NCI-H146 (cell line): ENCODE data around the gene WDFY2.
"Not testable (repeated sequence)": the region's sequence is repeated elsewhere in the genome, so short reads cannot be mapped to it uniquely, and the experiment has no call there.

Source experiments
- DNase-seq: peaks from one replicate; lab custom pipeline; 2025; lab: John Stamatoyannopoulos, UW

The WDFY2 gene

DNA sequence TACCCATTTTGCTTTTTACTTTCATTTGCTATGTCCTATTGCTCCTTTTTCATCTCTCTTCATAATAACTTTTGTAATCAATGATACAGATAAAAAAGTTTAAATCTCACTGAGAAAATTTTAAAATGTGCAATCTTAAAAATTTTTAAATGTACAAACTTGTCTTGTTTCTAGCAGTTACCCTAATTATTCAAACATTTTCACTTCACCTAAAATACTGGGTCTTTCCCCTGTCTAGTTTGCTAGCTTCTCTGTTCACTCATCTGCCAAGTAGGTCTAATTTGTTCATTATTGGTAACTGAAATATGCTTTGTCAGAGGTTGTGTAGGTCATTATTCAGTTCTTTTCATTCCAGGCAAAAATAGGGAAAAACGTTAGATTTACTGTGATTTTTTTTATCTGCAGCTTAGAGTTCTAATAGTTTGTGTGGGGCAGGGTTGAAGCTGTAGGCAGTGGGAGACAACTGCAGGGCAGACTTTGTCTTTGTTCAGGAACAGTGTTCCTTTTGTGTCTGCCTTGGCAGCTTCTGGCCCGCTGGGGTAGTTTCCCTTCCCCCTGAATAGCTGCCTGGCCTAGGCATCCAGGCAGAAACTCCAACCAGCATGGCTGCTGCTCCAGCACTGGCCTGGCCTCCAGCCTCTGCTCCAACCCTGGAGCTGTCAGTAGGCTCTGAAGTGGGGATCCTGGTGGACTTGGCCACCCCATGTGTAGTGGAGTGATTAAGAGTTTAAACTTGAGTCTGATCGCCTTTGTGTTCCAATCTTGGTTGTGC, 48.5 kb downstream of the WDFY2 start:
- no peak for DNase-seq

DNA sequence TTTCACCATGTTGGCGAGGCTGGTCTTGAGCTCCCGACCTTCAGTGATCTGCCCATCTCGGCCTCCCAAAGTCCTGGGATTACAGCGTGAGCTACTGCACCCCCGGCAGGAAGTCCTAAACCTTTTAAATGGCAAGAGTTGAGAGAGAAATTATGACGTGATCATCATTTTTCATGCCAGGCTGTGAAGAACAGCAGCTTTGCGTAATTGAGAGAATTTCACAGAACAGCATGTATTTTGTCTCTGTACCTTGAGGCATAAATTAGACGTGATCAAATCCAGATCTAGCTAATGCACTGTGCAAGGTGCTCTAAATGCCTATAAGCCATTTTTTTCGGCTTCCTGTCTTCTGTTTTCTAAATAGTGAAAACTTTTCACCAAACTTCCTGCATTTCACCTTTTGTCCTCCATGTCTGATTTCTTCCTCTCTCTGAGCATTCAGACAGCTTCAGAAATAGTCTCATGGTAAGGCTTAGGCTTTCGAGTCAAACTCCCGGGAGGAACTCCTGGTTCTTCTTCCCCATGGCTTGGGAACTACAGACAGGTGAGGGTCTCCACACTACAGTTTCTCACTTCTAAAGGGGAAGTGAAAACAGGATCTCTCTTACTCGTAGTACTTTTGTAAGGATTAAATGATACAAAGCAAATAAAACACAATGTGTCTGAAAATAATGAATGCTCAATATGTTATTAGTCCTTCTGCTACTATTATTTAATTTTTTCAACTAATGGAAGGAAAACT, 51.0 kb downstream of the WDFY2 start:
- no peak for DNase-seq

DNA sequence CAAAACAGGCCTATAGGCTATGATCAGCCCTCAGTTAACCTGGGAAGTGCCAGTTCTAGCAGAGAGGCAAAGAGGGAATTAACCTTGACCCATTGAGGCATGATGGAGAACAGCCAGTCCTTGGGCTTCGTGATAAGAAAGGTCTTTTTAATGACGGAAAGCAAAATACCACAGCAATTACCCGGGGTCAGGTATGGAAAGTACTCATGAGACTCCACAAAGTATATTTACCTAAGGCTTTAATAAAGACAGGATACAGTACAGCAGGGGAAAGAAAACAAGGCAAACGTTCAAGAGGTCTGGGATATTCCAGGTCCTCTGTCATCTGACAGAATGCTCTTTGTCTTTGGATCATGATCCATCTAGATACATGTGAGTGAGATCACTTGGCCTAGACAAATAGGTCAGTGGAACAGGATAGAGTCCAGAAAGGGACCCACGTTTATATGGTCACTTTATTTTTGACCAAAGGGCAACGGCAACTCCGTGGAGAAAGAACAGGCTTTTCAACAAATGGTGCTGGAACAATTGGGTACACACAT, 52.2 kb downstream of the WDFY2 start:
- peak; percentile 64 for DNase-seq

DNA sequence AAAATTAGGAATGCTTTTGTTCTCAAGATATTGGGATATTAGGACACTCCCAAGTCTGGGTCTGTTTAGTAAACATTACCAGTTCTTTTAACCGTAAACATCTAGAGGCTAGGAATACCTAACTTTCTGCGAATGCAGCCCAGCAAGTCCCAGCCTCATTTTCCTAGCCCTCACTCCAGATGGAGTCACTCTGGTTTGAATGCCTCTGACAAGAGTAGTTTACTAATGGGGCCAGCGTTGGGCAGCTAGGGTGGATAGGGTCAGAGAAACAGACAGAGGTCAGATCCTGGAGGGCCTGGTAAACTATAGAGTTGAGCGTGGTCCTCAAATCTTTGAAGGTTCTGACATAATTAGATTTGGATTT, 53.6 kb downstream of the WDFY2 start:
- no peak for DNase-seq

DNA sequence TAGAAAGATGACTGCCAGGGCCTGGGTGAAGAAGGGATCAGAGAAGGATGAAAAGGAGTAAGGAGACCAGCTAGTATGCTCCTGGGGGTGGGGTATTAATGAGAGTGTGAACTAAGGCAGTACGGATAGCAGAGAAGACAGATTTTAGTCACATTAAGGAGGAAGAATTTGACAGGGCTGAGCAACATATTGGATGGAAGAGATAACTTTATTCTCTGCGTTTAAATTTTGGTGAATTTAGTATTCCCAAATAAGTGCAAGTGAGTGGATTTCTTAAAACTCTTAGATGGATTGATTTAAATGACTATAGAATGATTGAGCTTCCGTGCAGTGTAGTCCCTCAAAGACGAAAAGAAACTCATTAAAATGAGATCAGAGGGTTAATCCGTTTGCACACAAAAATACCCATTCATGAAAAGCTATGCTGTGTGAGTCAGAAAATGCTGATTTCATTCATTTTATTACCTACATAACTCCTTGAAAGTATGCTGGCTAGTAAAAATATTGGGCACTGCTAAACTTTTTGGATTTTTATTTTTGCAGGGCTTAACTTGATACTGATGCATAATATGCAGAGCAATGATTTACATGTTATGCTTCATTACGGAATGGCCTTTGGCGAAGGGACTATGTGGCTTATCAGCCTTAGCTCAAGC, 54.1 kb downstream of the WDFY2 start:
- DNase-seq, result no peak

DNA sequence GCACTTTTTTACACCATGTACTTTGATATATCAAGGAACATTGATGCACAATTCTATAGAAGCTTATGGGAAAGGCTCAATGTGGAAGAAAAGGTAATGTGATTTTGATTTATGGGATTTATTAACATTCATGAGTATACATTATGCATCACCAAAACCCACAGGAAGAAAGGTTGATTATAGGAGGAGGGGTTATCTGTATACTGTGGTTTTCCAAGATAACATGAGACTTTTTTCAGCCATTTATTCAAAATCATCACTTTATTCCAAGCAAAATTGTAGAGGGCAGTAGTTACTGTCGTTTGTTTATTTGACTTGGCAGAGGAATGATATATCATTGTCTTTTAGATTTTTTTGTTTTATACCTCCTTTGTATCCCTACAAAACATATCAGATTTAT, 54.9 kb downstream of the WDFY2 start:
- DNase-seq, result no peak

DNA sequence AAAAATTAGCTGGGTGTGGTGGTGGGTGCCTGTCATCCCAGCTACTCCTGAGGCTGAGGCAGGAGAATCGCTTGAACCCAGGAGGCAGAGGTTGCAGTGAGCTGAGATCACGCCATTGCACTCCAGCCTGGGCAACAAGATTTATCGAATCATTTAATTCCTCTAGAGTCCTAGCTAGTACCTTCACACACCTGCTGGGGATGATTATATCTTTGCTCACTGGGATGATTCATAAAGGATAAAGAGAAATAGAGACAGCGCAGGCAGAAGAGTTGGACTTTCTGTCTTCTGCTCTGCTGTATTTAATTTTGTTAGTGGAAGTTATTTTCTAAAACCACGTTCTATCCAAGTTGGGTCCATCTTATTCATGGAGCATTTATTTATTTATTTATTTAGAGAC, 56.4 kb downstream of the WDFY2 start:
- not testable (repeated sequence) for DNase-seq

DNA sequence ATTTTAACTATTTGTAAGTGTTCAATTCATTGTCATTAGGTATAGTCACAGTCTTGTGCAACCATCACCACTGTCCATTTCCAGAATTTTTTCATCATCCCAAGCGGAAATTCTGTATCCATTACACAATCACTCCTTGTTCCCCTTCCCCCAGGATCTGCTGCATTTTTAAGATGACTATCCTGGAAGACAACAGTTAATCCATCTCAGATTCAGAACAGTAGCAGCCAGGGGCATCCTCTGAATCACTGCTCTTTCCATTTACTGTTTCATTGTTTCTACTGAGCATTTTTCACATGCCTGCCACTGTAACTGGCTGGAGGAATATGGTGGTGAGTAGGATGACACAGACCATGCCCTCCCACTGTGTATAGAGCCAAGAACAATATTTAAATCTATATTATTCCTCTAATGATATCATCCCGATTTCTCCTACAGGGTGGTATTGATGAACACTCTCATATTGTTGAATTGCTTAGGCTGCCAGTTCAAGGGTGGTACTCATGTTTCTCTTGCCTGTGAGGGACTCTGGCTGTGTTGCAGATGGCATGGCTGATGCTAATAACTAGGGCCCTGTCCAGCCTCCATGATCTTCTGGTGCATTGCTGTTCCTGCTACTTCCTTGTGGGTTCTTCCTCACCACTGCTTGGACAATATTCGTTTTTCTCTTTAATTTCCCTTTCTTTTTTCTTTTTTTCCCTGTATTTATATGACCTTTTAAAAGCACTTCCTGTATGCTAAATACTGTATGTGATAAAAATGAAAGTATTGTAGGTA, 59.0 kb downstream of the WDFY2 start:
- DNase-seq, result no peak

DNA sequence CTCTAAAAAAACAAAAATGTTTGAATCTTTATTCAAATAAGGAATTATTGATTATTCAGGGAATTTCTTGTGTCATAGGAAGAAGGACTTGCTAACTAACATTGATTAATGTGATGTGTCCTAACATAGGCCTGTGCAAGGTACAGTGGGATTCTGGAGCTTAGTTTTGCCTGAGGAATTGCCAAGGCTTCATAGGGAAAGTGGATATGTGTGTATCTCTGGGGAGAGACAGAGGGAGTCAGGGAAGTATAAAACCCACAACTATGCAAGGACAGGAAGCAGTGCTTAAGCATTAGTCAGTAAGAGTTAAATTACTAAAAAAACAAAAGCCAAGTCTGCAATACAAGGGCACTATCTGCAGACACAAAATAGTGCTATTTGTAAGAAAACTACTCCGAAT, 59.6 kb downstream of the WDFY2 start:
- DNase-seq, result no peak

DNA sequence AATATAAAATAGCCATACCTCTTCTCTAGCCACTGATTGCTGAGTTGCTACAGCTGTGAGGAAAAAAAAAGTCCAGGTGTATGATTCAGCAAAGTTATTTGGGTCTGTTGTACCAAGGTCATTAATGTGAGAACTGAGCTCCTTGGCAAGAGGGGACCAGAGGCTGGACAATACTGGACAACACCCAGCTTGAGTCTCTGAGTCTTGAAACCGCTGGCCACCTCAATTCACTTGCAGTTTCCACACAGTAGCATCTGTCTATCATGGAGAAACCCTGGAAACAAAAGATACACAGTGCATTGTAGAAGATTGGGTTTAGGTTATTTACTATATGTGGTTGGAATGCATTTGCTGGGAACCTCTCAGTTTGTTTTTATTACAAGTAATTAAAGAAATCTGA, 60.4 kb downstream of the WDFY2 start:
- DNase-seq, result no peak

DNA sequence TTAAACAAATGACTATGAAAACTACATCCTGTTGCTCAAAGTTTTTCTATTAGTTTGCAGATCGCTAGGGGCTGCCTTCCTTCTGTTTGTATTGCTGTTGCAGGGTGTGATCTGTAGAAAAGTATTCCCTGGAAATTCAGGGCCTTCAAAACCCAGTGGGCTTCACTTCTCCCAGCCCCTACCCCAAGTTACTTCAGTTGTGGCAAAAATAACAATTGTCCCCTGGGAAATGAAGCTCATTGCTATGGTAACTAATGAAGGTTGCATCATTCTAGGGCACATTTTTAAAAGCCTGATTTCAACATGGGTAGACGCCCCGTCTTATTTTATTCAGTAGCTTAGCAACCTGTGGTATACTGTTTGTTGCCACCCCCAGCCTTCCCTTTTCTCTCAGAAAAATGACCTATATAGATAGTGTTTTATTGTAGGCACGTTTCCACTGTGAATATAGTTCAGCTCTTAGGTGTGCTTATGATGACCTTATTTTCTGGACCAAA, 60.9 kb downstream of the WDFY2 start:
- DNase-seq, result no peak

DNA sequence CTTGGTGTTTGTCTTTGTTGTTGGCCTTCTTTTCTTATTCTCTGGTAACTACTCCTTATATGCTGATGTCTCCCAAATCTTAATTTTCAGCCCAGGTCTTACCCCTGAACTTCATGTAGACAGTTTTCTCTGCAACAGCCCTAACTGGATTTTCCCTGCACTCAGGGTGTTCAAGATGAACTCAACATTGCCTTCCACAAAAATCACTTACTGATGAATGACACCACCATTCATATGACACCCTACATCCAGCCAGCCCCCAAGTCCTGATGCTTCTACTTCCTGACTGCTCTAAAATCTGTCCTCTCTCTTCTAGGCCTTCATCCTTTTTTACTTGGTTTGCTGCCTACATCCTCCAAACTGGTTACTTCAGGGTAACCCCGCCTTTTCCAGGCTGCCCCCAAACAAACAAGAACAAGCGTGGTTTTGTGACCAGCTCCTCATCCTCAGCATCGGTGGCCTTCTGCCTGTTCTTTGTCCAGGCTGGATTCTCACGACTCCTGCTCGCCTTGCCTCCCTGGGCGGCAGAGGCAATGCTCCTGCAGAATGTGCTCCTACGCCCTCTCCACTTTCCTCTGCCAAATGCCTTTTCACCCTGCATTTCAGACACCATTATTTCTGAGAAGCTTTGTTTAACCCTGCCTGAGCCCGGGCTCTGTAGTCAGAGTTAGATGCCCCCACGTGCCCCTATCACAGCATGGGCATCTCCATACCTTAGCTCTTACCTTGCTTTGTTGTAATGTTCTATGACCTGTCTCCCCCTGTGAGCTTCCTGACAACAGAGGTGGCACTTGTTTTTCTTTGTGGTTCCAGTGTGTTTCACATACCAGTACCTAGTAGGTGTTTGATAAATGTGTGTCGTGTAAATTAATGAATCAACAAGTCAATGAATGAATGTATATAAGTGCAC, 61.8 kb downstream of the WDFY2 start:
- DNase-seq, result no peak

DNA sequence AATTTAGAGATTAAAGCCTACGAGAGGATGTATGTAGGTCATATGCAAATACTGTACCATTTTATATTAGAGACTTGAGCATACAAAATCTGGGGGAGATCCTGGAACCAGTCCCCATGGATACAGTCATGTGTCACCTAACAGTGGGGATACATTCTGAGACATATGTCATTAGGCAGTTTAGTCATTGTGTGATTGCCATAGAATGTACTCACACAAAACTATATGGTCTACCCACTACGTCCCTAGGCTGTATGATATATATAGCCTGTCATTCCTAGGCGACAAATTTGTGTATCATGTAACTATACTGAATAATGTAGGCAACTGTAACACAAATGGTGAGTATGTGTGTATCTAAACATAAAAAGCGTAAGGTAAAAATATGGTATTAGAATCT, 62.8 kb downstream of the WDFY2 start:
- no peak for DNase-seq

DNA sequence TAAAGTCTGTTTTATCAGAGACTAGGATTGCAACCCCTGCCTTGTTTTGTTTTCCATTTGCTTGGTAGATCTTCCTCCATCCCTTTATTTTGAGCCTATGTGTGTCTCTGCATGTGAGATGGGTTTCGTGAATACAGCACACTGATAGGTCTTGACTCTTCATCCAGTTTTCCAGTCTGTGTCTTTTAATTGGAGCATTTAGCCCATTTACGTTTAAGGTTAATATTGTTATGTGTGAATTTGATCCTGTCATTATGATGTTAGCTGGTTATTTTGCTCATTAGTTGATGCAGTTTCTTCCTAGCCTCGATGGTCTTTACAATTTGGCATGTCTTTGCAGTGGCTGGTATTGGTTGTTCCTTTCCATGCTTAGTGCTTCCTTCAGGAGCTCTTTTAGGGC, 67.9 kb downstream of the WDFY2 start:
- DNase-seq, result not testable (repeated sequence)

DNA sequence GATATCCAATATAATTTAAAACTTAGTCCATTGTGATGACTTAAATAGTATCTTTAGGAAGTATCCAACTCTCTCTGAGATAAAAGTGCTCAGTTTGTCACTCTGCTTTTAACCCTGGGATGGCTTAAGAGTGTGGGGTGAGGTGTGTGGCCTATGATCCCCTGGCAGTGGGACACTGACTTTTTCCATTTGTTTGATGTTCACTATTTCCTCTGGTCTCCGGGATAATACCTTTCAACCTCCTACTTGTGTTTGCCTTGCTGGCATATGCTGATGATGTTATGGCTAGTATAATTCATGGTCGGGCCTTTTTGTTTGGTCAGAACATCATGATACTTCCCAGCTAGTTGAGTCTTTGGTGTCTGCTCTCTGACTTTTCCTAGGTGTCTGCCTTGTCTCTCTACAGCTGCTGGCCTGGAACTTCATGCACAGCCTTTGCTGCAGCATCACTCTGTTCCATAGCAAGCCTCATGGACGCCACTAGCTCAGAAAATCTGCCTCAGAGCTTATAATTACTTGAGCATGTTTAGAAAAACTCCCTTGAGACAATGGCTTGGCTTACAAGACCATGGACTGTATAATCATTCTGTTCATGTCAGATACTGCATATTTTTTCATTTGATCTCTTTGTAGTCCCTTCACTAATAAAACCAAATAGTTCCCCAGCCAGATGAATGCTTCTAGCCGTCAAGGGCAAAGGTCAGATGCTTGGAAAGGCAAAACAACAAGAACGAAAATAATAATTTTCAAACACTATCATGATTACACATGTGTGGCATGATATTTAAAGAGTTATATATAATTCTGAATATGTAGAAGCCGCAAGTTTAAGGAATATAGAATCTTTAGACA, 75.2 kb downstream of the WDFY2 start:
- no peak for DNase-seq

DNA sequence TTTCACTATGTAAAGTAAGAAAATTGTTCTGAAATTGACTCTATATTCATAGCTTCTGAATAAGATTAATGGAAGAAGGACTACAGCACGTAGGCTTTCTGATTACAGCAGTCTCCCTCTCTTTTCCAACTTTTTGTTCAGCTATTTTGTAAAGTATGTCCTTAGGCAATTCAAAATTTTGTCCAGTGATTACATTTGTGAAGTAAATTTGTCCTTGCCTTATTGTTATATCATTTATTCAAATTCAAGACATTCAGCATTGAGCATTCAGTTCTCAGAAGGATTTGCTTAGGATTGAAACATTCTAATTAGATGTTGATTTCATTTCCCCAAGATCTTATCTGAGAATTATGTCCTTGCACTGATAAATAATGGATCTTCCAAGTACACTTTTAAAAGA, 76.6 kb downstream of the WDFY2 start:
- DNase-seq, result no peak

DNA sequence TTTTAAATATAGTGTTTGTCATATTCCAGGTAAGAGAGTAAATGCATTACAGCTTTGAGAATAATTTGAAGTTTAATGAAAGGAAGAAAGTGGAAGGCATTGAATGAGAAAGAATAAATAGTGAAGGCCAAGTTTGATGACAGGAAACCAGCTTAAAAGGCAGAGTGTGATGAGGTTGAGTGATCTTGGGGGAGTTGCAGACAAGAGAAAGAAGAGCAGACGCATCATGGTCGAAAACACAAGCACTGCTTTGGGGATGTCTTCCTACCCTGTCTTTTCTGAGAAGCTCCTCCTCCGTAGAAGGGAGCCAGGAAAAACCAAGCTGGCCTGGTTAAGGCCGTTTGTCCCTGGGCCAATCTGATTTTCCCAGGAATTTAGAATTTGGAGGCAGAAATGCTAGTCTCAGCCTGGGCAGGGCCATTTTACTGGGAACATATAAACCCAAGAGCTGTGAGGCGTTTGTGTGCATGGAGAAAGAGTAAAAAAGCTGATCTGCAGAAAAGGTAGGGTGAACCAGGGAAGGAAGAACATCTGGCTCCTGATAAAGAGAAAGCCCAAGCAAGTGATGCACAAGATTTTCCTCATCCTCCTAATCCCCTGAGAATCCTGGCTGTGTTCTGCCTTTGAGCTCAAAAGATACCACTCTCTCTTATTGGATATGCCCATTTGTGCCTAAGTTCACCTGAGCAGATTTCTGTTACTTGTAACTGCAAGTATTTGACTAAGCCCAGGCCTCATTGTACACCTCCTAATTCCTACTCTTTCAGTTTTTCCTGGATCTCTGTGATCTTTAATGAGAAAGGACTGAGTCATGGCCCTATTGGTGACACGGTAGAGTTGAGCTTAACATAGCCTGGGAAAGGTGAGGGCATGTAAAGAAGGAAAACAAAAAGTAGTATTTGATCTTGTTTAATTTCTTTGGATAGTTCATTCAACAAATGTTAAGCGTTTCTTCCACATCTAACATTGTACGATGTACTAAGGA, 80.0 kb downstream of the WDFY2 start:
- DNase-seq, result no peak

DNA sequence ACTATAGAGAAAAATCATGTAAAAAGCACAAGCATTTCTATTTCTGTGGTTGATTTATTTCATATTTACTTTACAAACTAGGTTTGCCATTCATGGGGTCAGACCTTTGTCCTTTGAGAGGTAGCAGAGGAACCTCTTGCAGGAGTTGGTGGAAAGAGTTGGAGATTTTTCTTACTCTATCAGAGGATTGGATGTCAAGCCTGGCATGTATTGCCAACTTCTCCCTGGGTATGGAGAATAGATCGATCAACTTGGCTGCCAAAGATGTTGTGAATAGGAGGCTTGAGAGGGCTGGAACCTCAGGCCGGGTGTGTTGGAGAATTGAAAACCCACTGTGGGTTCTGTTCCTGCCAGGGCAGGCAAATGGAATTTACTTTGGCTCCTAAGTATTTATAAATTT, 81.2 kb downstream of the WDFY2 start:
- DNase-seq, result no peak

DNA sequence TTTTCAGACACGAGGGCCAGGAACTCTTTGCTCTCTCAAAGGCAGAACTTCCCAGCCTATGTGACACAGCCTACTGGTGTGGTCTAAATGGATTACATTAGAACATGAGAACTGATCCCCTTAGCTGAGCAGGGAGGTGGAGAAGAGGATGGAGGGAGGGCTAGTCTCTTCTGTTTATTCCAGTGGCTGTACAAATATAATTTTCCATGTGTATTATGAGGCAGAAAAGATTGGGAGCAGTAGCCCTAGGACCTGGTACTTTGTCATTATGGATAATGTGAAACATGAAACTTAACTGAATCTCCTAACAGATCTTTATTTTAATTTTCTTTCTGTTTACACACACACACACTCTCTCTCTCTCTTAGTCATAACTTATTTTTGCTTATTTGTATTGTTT, 82.1 kb downstream of the WDFY2 start:
- DNase-seq, result peak; percentile 64
